HFF-Myc (cell line): ENCODE measurements around the gene DNAJC4.
"Not testable (repeated sequence)": the region's sequence is repeated elsewhere in the genome, so short reads cannot be mapped to it uniquely, and the experiment has no call there.

ENCODE experiments used
- DNase-seq: peaks from one replicate; pipeline ENCODE4 v3.0.0-alpha.2; 2011; ENCODE audit warnings: low read depth; ENCODE audit errors: extremely low read depth
- H3K4me3 ChIP-seq: replicated peaks from 2 replicates; pipeline ENCODE4 v1.5.1; 2011; ENCODE audit warnings: low read depth, mild to moderate bottlenecking, control low read depth, low read length
- CTCF ChIP-seq: IDR thresholded peaks from 2 replicates; pipeline ENCODE4 v1.5.1; 2012; ENCODE audit warnings: mild to moderate bottlenecking, low read depth, low read length, control low read depth; ENCODE audit errors: missing control alignments

DNAJC4 gene

DNA sequence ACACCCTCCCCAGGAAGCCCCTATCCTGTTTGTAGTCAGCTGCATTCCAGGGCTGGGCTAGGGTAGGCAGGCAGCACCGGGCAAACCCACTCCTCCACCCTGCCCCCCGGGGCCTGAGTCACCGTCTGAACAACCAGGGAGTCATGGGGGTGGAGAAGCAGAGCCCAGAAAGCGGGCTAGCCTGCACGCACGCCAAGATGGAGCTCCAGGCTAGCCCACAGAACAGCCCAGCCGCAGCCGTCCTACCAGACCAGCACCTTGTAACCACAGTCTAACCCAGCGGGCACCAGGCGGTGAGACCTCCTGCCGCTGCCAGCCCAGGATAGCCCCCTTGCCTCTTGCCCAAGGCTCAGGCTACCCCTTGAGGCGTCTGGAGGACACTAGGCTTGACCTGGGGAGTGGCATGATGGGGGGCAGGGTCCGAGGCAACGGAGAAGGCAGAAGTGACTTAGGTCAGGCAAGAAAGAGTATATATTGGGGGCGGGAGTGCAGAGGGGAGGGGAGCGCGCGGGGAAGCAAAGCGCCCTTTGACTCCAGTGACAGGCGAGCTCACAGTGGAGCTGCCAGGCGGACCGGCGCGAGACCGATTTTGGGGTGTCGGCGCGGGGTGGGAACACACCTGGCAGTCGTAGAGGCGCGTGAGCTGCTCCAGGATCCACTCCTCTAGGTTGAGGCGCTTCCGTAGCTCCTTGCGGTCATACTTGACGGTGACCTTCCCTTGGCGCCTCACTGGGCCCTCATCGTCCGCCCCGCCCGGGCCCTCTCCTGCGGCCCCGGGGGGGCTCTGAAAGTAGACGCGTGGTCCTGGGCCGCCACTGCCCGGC is 15.7 kb downstream of the DNAJC4 start:
- no peak for TF ChIP-seq CTCF
- no peak for DNase-seq
- H3K4me3 ChIP-seq, result peak overlapping the region; percentile 99

DNA sequence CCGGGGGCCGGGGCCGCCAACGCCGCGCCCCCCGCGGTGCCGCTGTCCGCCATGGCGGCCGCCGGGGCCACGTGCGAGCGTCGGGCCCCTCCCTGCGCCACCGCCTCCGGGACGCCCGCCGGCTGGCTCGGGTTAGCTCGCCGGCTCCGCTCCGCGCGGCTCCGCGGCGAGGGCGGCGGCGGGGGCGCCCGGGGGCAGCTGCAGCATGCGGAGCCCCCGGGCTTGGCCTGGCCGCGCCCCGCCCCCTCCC is 16.2 kb downstream of the DNAJC4 start:
- peak overlapping the region; percentile 99 for H3K4me3 ChIP-seq
- not testable (repeated sequence) for DNase-seq

DNA sequence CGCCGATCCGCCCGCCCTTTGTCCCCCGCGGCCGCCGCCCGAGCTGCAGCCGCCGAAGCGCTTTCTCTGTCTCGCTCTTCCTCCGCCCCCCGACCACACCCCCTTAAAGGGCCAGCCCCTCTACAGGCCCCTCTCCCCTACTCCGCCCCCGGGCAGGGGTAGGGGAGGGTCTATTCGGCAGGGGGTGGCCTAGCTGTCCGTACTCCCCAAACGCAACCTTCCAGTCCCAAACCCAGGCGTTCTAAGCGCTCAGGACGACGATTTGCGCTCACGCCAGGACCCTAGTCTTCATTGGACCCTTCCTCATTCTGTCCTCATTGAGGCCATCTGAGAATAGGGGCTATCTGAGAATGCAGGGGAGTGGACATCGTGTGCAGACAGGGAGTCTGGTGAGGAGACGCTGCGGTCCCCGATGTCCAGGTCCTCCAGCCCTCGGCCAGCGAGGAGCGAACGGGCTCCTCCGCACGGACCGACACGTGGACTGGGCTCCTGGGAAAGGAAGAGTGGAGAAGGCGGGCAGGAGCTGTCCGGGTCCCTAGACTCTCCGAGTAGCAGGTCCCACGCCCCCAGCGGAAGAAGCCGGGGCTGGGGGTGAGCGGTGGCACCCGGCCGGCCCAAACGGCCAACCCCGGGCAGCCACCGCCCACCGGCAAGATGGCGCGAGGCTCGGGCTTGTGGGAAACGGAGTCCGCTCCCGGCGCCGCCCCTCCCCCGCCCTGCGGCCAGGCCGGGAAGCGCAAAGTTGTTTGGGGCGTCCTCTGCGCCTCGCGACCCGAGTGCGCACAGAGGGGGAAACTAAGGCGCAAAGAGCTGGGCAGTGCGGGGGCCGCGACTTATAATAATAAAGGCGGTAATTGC is 16.8 kb downstream of the DNAJC4 start, which contains the start of gene PPP1R14B:
Gene PPP1R14B (minus strand): TSS at position 73 of the 858 bp plus-strand sequence. CDS start 270 bp downstream, outside the sequence.
- peak within 1 kb of the TSS; percentile 99 for H3K4me3 ChIP-seq
- TF ChIP-seq CTCF, result no peak
- no peak for DNase-seq

DNA sequence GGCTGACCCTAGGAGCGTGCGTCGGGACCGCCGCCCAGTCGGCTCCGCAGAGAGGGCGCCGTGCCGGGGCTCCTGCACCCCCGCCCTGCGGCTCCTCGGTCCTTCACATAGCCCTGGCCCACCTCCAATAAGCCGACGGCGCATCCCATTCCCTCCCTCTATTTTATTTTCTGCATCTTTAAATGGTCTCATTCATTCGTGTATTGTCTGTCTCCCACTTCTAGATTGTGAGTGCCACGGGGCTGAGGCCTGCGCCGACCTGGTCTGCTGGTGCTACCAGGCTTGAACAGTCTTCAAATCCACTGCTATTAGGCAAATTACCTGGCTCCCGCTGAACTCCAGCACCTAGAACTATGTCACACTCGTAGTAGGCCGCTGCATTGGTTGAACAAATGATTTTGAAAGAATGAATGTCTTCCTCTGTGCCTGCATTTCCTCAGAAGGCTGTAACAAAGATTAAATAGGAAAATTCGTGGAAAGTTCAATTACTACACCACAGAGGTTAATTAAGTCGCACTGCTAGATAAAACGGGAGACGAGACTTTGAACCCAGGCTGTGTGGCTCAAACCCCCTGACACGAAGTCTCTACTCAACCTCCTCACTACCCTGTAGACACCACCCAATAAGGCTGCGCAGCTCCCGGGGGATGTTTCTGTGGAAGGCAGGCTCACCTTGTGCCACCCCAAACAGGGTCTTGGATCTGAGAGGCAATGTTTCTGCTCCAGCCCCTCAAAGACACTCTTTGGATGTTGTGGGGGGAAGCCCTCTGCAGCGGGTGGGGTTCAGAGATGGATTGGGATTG is 17.6 kb downstream of the DNAJC4 start:
- no peak for TF ChIP-seq CTCF
- DNase-seq, result no peak
- peak overlapping the region; percentile 62 for H3K4me3 ChIP-seq

DNA sequence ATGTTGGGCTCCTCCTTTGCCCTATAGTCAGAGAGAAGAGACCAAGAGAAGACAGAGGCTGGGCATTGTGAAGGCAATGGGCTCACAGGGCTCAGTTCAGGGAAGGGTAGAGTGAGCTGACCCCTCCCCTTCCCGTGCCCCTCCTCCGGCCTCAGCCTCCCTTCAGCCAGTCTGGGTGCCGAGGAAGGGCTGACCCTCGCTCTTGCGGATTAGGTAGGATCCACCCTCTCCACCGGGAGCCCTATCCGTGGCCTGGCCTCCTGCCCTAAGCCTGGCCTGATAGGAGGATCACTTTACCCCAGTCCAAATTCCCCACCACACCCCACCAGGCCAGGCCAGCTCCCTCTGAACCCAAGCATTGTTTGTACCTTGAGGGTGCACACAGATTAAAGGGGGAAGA is 18.2 kb downstream of the DNAJC4 start:
- TF ChIP-seq CTCF, result no peak
- DNase-seq, result no peak
- H3K4me3 ChIP-seq, result no peak overlapping the region

DNA sequence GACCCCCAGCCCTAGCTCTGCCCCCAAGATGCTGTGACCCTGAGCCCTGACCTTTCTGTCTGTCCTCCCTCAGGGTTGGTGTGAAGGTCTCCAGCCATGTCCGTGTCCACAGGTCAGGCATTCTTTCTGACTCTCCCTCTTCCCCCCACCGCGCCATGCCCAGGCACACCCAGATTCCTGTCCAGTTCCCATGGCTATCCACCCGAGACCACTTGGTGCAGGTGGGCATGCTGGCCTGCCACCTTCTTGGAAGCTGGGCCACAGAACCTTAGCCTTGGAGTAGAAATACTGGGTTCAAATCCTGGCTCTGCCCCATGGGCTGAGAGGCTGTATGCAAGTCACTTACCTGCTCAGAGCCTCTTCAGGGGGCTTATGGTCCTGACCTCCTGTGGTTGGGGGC is 18.7 kb downstream of the DNAJC4 start:
- no peak overlapping the region for H3K4me3 ChIP-seq
- no peak for TF ChIP-seq CTCF

More for the DNA sequence above, 18.7 kb downstream of the DNAJC4 start:
- no peak for DNase-seq
